Activated CD4-positive, alpha-beta T cell treated with anti-CD3 and anti-CD28 coated beads, Interleukin-10, Interleukin-2, amounts not matched to agents 100 ng/mL and 50 ng/mL, durations not matched to agents 16 hours and 8 hours (primary cell): ENCODE results near the gene UST.
"Not testable (repeated sequence)": the region's sequence is repeated elsewhere in the genome, so short reads cannot be mapped to it uniquely, and the experiment has no call there.

Experiments used
- DNase-seq: peaks from one replicate; pipeline ENCODE4 v3.0.0-alpha.2; 2020

The UST gene

GRCh38 chr6:148874698-148875293 is 128.0 kb downstream of the UST start:
- no peak for DNase-seq

GRCh38 chr6:148878683-148879082 is 131.9 kb downstream of the UST start:
- DNase-seq: no peak

GRCh38 chr6:148880742-148881141 is 133.9 kb downstream of the UST start:
- DNase-seq: not testable (repeated sequence)

GRCh38 chr6:148881593-148882311 is 134.9 kb downstream of the UST start:
- DNase-seq: no peak

- no peak for DNase-seq
Observed at GRCh38 chr6:148883270-148883669, 136.4 kb downstream of the UST start.

- no peak for DNase-seq
Observed at GRCh38 chr6:148884461-148884860, 137.6 kb downstream of the UST start.

GRCh38 chr6:148885136-148885865 is 138.5 kb downstream of the UST start:
- no peak for DNase-seq

- no peak for DNase-seq
Observed at GRCh38 chr6:148885925-148886845, 139.4 kb downstream of the UST start.

- DNase-seq: no peak
Observed at GRCh38 chr6:148887181-148887580, 140.4 kb downstream of the UST start.

GRCh38 chr6:148888856-148889255 is 142.0 kb downstream of the UST start:
- no peak for DNase-seq

GRCh38 chr6:148890096-148890495 is 143.3 kb downstream of the UST start:
- no peak for DNase-seq

- no peak for DNase-seq
Observed at GRCh38 chr6:148890652-148891404, 144.0 kb downstream of the UST start.

- DNase-seq: no peak
Observed at GRCh38 chr6:148891405-148891783, 144.6 kb downstream of the UST start.

- no peak for DNase-seq
Observed at GRCh38 chr6:148892247-148892646, 145.4 kb downstream of the UST start.

GRCh38 chr6:148893073-148893472 is 146.2 kb downstream of the UST start:
- no peak for DNase-seq

- no peak for DNase-seq
Observed at GRCh38 chr6:148893481-148893880, 146.7 kb downstream of the UST start.

- no peak for DNase-seq
Observed at GRCh38 chr6:148898376-148899014, 151.7 kb downstream of the UST start.

- DNase-seq: no peak
Observed at GRCh38 chr6:148904896-148905870, 158.4 kb downstream of the UST start.

GRCh38 chr6:148905901-148906300 is 159.1 kb downstream of the UST start:
- DNase-seq: no peak

- DNase-seq: no peak
Observed at GRCh38 chr6:148906386-148906785, 159.6 kb downstream of the UST start.
